Posterior vena cava (tissue), 2 donors: ENCODE results near the gene ADAM21. TPM values are rescaled to one million over a fixed set of nuclear protein-coding genes. Genes with fewer than 3 reads are reported as not detected.
"Not testable (repeated sequence)": the region's sequence is repeated elsewhere in the genome, so short reads cannot be mapped to it uniquely, and the experiment has no call there.

Experiments
- DNase-seq: peaks from one replicate; pipeline ENCODE4 v3.0.0-alpha.2; 2020; ENCODE audit warnings: low spot score
- intact Hi-C, 2 donors: fragments of 100-400 bp; cut with DNase I; formaldehyde crosslinking; loops; one replicate each; pipeline versions ENCODE4 v1.14.1 to v1.14.2; 2022 to 2023
- total RNA-seq, 2 donors: library from RNA; stranded (reverse); fragmentation: NEBNext Ultra II Directional; extraction: Animal tissue kit (Norgen Biotek cat#: 25700); gene quantifications; one replicate each; pipeline ENCODE4 v1.2.1, GENCODE V29; 2021
- donor health status: DM: yes; HTN: yes; CAD: no.
- donor health status: DM: yes; HTN: yes; CAD: no.

The ADAM21 gene
- total RNA-seq, 2 donors from 2014 or later: not detected

- intact Hi-C loops: loop anchor here in 1 of 2 donors (10.0 kb wide), 1 partner anchor 1522 kb away; no protein-coding TSS in a partner anchor
- no peak for DNase-seq
Observed at GRCh38 chr14:70472253-70473159, 20.5 kb downstream of the ADAM21 start.

- intact Hi-C loops: loop anchor here in 1 of 2 donors (10.0 kb wide), 1 partner anchor 1521 kb away; no protein-coding TSS in a partner anchor
Observed at GRCh38 chr14:70473825-70474224, 21.9 kb downstream of the ADAM21 start.

GRCh38 chr14:70475459-70475858 lies 23.5 kb downstream of the ADAM21 start:
- intact Hi-C loops: loop anchor here in 1 of 2 donors (10.0 kb wide), 1 partner anchor 1519 kb away; no protein-coding TSS in a partner anchor
- not testable (repeated sequence) for DNase-seq

More at GRCh38 chr14:70473825-70474224, 21.9 kb downstream of the ADAM21 start:
- DNase-seq: no peak

- intact Hi-C loops: loop anchor here in 1 of 2 donors (10.0 kb wide), 1 partner anchor 1517 kb away; no protein-coding TSS in a partner anchor
- not testable (repeated sequence) for DNase-seq
Observed at GRCh38 chr14:70477356-70478105, 25.6 kb downstream of the ADAM21 start.

GRCh38 chr14:70489579-70490200 lies 37.7 kb downstream of the ADAM21 start:
- no peak for DNase-seq
- intact Hi-C loops: loop anchor here in 1 of 2 donors (2.0 kb wide), 1 partner anchor 21 kb away; no protein-coding TSS in a partner anchor

- intact Hi-C loops: no loop called here
- no peak for DNase-seq
Observed at GRCh38 chr14:70498191-70498590, 46.2 kb downstream of the ADAM21 start.

Other genes starting within 250 kb of the ADAM21 start
- gene COX16, start 92.5 kb upstream of the ADAM21 start, total RNA-seq: 10 to 100 TPM; 19.3 to 22.4 TPM
- gene SYNJ2BP, start 35.1 kb upstream of the ADAM21 start, total RNA-seq: 10 to 100 TPM; 33.7 to 35.9 TPM
- gene ADAM20, start 82.8 kb downstream of the ADAM21 start, total RNA-seq: 1 to 10 TPM; 1.1 to 1.3 TPM
- 10 to 100 TPM; 22.1 to 27.3 TPM for gene MED6, start 148.5 kb downstream of the ADAM21 start, total RNA-seq
- 1 to 10 TPM in 1 of 2 donors, under 1 TPM in 1; 0.83 to 1.0 TPM for gene TTC9, start 189.7 kb downstream of the ADAM21 start, total RNA-seq